IMR-90 (cell line): ENCODE data around the gene METTL21C.

ENCODE experiments used
- BHLHE40 ChIP-seq: fragments of 150-350 bp; IDR thresholded peaks from 2 replicates; pipeline ENCODE4 v1.6.1; 2016; ENCODE audit warnings: mild to moderate bottlenecking, low read depth, low read length
- TF ChIP-seq, protein P1 (sequence below): conservative IDR thresholded peaks from 2 replicates; pipeline ENCODE4 v1.5.1; 2012; ENCODE audit warnings: mild to moderate bottlenecking, low read depth, low read length, improper control_type of control experiment

DNA sequence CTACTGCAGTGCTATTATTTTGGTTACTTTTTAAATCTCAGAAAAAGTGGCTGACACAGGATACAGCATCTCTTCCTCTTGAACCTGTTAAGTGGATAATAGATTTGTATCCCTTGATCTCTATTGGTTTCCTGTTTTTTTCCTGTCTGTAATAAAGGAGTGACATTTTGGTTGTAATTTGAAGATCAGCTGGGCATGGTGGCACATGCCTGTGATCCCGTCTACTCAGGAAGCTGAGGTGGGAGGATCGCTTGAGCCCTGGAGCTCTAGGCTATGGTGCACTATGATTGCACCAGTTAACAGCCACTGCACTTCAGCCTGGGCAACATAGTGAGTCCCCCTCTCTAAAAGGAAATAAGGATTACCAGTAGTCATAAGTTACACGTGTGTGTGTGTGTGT is 46.8 kb downstream of the METTL21C start:
- no peak for TF ChIP-seq BHLHE40
- TF ChIP-seq, protein P1, sequence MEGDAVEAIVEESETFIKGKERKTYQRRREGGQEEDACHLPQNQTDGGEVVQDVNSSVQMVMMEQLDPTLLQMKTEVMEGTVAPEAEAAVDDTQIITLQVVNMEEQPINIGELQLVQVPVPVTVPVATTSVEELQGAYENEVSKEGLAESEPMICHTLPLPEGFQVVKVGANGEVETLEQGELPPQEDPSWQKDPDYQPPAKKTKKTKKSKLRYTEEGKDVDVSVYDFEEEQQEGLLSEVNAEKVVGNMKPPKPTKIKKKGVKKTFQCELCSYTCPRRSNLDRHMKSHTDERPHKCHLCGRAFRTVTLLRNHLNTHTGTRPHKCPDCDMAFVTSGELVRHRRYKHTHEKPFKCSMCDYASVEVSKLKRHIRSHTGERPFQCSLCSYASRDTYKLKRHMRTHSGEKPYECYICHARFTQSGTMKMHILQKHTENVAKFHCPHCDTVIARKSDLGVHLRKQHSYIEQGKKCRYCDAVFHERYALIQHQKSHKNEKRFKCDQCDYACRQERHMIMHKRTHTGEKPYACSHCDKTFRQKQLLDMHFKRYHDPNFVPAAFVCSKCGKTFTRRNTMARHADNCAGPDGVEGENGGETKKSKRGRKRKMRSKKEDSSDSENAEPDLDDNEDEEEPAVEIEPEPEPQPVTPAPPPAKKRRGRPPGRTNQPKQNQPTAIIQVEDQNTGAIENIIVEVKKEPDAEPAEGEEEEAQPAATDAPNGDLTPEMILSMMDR: no peak
